LNCAP (cell line): ENCODE measurements around the gene ECEL1.

Experiments used
- CTCF ChIP-seq: fragments of 450-650 bp; IDR thresholded peaks from 2 replicates; pipeline ENCODE4 v1.5.1; 2017; ENCODE audit warnings: mild to moderate bottlenecking

ECEL1 gene

DNA sequence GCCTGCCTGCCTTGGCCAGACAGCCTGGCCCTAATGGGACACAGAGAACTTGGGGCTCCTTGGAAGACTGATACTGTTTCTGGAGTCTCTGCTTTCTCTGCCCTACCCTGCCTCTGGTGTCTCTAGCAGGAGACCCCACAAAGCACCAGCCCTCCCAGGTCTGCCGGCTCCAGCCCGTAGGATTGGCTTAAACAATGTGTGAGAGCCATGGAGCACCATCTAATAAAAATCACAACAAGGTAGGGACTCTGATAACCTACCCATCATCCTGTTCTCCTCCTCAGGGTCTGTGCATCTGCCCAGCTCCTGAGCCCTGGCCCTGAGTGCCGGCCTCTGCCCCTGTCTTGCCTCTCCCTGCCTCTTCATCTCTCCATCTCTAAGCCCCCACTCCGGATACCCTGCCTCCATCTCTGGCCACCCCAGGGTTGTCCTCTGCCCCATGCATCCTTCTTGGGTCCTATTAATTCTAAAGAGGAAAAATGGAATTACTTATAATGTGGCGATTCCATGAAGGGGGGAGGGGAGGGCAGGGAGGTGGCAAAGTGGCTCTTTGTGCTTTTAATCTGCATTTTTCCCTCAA lies 1.2 kb upstream of the ECEL1 start:
- TF ChIP-seq CTCF = no peak

GRCh38 chr2:232488097-232488711 lies 570 bp upstream of the ECEL1 start:
- no peak for TF ChIP-seq CTCF

DNA sequence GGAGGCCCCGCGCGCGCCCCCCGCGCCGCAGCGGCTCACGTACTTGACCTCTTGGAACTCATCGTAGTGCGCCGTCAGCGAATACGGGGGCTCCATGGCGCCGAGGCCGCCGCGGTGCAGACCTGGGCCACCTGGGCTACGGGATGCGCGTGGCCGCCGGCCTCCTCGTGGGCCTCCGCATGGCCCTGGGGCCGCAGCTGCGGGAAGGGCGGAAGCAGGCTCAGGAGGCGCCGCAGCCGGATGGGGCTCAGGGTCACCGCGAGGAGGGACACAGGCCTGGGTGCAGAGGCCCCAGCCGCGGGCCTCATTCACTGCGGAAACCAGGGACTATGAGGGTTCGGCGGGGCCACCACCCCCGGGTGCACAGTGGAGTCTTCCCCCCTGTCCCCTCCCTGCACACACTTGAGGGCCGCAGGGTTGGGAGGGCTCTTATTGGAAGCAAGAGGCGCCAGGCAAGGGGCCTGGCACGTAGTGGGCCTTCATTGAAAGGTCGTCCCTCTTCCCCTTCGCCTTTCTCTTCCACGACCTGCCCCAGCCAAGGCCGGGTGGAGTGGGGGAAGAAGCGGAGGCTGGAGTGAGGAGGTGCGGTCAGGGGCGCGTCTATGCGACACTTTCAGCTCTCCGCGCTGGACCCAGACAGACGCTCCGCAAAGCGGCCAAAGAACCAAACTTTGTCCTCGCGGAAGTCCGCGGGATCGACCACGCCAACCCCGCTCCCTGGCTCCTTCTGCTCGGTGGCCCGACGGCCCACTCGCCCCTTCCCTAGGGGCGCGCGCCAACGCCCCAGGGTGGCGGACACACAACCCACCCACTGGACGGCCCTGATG lies 863 bp downstream of the ECEL1 start:
- no peak for TF ChIP-seq CTCF

- no peak for TF ChIP-seq CTCF
These were observed 1.7 kb downstream of the ECEL1 start for GRCh38 chr2:232485757-232486557.

DNA sequence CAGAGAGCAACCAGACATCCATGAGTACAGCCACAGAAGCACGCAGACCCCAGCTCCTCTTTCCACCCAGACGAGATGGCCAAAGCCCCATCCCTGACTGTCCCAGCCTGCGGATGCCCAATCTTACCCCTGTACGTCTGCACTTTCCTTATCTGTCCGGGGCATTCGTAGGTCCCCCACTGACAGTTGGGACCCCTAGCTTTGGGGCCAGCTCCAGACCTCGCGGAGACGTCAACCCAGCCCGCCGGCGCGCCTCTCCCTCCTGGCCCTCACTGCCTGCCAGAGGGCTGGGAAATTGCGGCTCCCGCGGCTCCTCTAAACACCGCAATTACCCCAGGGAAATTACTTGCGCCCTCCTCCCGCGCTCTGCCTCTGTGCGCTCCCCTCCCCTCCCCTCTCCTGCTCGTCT lies 2.3 kb downstream of the ECEL1 start:
- TF ChIP-seq CTCF = no peak

GRCh38 chr2:232484628-232485347 lies 2.8 kb downstream of the ECEL1 start:
- TF ChIP-seq CTCF = no peak
